Measurements from ENCODE around the gene FTCDNL1.

Gene FTCDNL1

DNA sequence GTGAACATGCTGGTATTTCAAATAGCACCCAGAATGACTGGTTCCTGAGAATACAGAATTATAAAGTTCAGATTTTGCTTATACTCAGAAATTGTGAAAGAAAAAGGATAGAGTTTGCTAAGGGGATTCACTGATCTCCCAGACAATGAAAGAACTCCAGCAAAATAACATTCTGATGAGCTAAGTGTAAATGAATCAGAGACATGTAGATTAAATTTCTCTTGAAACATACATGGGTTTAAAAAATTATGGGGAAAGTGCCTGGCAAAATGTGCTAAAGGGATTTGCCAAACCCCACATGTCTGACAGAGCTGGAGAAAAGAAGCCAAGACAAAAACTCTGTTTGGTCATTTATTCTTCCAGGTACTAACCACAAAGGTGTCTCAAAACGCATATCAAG is 116.3 kb downstream of the FTCDNL1 start:
- H3K4me3 ChIP-seq (ENCODE audit: low read length): no peak overlapping the region
- no peak for DNase-seq (ENCODE audit: low read depth)
- TF ChIP-seq, protein P1, sequence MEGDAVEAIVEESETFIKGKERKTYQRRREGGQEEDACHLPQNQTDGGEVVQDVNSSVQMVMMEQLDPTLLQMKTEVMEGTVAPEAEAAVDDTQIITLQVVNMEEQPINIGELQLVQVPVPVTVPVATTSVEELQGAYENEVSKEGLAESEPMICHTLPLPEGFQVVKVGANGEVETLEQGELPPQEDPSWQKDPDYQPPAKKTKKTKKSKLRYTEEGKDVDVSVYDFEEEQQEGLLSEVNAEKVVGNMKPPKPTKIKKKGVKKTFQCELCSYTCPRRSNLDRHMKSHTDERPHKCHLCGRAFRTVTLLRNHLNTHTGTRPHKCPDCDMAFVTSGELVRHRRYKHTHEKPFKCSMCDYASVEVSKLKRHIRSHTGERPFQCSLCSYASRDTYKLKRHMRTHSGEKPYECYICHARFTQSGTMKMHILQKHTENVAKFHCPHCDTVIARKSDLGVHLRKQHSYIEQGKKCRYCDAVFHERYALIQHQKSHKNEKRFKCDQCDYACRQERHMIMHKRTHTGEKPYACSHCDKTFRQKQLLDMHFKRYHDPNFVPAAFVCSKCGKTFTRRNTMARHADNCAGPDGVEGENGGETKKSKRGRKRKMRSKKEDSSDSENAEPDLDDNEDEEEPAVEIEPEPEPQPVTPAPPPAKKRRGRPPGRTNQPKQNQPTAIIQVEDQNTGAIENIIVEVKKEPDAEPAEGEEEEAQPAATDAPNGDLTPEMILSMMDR (conservative IDR thresholded peaks at IDR 0.05; ENCODE audit: low read length): no peak

DNA sequence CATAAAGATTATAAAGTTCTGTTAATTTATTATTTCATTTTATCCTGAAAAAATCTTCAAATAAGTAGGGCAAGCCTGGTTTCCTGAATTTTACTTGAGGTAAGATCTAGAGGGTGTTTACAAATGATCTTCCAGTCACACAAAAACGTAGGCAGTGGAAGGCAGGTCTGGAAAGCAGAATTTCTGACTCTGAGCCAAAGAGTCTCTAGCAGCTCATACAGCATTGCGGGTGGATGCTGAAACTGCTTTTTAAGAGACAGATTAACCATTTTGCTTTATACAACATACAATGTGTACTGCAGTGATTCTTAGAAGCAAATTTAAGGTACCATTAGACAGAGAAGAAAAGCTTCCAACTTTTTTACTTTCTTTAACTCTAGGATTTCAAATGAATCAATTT is 117.0 kb downstream of the FTCDNL1 start:
- TF ChIP-seq, protein P1 (conservative IDR thresholded peaks at IDR 0.05; ENCODE audit: low read length): no peak
- H3K4me3 ChIP-seq (ENCODE audit: low read length): no peak overlapping the region
- DNase-seq (ENCODE audit: low read depth): no peak

DNA sequence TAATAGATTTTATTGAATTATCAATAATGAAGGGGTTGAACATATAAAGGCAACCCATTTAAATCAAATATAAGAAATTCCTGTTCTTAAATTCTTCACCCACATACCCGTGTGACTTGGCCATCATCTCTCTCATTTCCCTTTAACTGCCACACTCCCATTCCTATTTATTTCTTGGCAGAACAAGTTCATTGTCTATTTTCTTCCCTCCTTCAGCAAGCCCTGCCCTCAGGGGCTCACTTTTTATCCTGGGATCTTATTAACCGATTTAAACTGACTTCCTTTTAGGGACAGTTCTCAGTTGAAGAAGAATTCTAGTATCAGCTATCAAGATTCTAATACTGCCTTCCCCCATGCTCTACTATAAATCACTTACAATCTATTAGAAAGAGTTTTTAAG is 123.2 kb downstream of the FTCDNL1 start:
- no peak for DNase-seq (ENCODE audit: low read depth)
- TF ChIP-seq, protein P1 (conservative IDR thresholded peaks at IDR 0.05; ENCODE audit: low read length): no peak
- no peak overlapping the region for H3K4me3 ChIP-seq (ENCODE audit: low read length)

DNA sequence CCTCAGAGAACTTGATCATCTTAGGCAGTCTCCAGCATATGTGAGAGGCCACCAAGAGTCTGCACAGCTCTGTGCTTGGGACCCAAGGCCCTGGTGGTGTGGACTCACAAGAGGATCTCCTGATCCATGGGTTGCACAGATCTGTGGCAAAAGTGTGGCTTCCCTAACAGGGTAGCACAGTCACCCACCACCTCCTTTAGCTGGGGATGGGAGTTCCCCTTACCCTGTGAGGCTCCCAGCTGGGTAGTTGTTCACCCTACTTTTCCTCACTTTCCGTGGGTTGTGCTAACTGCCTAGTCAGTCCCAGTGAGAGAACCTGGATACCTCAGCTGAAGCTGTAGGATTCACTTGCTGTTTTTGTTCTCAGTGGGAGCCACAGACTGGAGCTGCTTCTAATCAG is 123.7 kb downstream of the FTCDNL1 start:
- DNase-seq (ENCODE audit: low read depth): no peak
- TF ChIP-seq, protein P1 (conservative IDR thresholded peaks at IDR 0.05; ENCODE audit: low read length): no peak
- no peak overlapping the region for H3K4me3 ChIP-seq (ENCODE audit: low read length)

DNA sequence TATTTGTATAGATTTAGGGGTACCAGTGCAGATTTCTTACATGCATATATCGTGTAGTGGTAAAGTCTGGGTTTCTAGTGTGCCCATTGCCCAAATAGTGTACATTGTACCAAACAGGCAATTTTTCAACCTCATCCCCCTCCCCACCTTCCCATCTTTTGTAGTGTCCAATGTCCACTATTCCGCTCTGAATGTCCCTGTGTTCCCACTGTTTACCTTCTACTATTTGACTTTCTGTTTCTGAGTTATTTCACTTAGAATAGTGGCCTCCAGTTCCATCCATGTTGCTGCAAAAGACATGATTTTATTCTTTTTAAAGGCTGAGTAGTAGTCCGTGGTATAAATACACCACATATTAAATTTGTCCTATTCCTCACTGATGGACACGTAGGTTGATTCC is 132.9 kb downstream of the FTCDNL1 start:
- TF ChIP-seq, protein P1 (conservative IDR thresholded peaks at IDR 0.05; ENCODE audit: low read length): no peak

DNA sequence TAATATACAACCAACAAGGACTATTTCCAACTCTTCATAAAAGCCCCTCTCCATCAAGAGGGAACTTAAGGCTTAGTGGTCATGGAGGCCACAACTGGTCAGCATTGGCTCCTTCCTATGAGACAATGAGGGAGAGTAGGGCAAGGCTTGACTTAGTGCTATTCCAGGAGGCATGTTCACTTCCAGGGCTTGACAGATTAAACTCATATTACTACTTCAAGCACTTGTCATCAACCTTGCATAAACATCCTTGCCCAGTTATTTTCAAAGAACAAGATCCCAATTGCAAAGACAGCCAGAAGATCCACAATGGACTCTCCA is 133.4 kb downstream of the FTCDNL1 start:
- DNase-seq (ENCODE audit: low read depth): no peak
- TF ChIP-seq, protein P1 (conservative IDR thresholded peaks at IDR 0.05; ENCODE audit: low read length): no peak
- no peak overlapping the region for H3K4me3 ChIP-seq (ENCODE audit: low read length)

More for the DNA sequence above, 132.9 kb downstream of the FTCDNL1 start:
- no peak for DNase-seq (ENCODE audit: low read depth)
- H3K4me3 ChIP-seq (ENCODE audit: low read length): no peak overlapping the region

DNA sequence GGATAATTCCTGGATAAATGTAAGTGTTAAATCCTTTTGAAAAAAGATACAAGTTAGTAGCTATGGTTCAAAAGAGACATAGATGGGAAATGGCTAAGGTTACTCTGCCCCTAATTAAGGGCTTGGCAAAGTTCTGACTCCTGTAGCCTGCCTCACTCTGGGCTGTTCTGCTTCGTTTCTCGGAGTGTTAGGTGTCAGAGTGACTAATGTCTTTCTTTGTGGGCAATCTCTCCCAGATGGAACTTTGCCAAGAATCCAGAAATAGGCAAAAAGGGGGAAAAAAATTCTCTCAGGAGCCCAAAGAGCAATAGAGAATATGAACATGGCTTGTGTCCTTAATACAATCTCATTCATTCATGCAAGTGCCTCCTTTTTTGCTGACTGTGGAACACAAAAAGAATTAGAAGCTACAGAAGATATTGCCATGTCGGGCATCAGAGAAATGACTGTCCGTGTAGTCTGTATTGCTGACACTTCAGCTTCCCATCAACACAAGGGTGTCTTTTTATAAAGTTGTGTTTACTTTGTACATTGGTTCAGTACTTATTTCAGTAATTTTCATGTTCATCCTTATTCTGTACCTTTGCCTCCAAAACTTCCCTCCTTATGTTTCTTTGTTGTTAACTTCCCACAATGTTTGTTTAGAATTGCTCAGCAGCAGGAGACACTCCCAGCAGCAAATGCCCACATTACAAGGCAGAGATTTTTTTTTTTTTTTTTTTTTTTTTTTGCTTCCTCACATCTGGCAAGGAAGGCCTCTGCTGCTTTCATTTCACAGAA is 134.0 kb downstream of the FTCDNL1 start:
- TF ChIP-seq, protein P1 (conservative IDR thresholded peaks at IDR 0.05; ENCODE audit: low read length): no peak
- no peak overlapping the region for H3K4me3 ChIP-seq (ENCODE audit: low read length)
- no peak for DNase-seq (ENCODE audit: low read depth)
